ENCODE results near the gene ELN.

ELN gene

DNA sequence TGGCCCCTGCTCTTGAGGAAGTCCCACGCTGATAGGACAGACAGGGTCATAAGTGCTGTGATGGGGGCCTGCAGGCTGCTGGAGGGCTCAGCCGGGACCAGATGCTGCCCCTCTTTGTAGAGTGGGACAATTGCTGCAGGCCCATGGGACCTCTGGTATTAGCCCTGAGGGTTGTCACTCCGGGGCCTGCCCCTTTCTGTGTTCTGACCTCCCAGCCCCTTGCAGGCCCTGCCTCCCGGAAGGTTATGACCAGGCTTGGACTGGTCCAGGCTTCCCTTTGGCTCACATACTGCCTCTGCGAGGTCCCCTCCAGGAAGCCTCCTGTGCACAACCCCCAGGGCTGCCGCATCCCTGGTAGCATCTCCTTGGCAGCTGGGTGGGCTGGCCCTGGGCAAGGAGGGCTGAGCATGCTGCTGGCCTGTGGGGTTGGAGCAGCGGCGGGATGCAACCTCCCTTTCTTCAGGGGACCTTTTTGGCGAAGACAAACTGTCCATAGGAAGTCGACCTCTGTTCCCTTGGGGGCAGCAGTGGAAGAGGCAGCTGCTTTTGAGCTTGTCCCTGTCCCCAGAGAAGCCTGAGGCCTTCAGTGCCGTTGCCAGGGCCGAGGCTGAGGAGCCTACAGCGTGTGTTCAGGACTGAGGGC lies 64.5 kb downstream of the ELN start:
- no peak for TF ChIP-seq GATA3 (IDR thresholded peaks at IDR 0.05; ENCODE audit: low read depth, low read length)
- TF ChIP-seq GATA2 (IDR thresholded peaks at IDR 0.05; ENCODE audit: low read depth, low read length): no peak

DNA sequence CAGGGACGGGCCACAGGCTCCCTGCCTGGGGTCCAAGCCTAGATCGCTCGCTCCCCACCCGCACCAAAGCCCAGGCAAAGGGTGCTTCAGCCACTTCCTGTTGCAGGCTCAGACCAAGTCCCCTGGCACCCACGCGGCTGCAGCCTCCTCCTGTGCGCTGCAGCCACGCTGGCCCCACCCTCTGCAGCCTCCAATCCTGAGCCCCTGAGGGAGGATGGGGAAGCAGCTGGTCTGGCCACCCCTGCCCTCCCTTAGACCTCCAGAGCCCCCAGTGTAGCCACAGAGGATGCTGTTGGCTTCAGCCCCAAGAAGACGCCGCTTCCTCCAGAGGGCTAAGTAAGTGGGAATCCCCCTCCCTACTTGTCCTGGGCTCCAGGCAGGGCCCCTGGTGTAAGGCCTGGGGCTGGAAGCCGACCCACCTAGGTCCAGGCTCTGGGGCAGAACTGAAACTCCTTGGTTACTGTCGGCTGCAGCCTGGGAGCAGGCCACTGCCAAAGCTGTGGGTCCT lies 65.0 kb downstream of the ELN start:
- TF ChIP-seq GATA3 (IDR thresholded peaks at IDR 0.05; ENCODE audit: low read depth, low read length) (no peak), GATA2 (IDR thresholded peaks at IDR 0.05; ENCODE audit: low read depth, low read length) (no peak)

DNA sequence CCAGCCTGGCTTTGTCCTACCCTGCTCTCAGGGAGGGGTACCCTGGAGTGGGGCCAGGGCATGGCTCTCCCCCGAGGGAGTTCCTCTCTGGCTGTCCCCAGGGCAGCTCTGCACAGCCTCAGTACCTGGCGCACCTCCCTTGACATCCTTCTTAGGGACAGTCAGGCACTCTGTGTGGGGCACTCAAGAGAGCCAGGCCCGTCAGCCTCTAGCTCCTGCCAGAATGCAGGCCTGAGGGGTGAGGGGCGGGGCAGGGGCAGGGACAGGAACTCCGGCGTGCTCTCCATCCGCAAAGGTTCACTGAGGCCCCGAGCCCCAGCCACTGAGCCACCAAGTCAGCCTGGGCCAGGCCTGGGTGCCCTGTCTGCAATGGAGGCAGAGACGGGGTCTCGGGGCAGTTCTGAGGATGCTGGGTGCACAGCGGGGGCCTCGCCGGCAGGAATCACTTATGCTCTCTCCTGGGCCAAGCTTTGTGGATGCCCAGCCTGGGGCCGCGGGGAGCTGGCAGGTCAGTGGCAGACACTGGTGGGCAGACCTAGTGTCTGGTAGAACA lies 65.8 kb downstream of the ELN start:
- TF ChIP-seq GATA2 (IDR thresholded peaks at IDR 0.05; ENCODE audit: low read depth, low read length) (no peak), GATA3 (IDR thresholded peaks at IDR 0.05; ENCODE audit: low read depth, low read length) (no peak)

DNA sequence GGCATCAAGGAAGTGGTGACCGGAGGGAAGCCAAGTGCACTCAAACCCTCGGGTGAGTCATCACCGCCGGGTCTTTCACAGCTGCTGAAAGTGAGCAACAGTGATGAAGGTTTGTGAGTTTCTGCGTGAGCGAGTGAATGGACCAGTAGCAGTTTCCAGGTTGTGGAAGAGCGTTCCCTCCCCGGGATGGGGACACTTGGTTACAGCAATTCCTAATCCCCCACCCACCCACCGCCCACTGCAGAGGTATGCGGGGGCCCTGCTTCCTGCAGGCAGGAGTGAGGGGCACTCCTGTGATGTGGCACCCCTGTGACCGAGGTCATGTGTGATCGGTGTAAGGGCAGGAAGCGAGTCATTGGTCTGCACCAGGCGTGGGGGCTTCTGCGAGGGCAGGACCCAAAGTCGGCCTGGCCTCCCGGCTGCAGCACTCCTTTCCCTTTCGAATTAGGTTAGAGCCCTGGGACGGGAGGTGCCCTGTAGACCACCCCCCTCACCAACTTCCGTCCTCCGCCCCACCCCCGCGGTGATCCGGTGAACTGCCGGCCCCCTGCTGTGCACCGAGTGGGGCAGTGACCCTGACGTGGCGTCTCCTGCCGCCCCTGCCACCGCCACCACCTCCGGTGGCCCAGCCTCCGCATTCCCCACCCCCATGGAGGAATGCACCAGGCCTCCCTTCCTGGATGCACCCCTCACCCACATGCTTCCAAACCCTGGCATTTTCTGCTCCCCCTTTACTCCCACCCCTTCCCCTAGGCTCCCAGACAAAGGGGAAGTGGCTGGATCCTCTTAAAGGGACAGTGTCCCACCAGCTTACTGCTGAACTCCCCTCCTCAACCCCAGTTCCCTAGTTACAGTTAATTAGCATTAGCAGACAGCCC lies 66.5 kb downstream of the ELN start:
- TF ChIP-seq GATA3 (IDR thresholded peaks at IDR 0.05; ENCODE audit: low read depth, low read length): no peak

DNA sequence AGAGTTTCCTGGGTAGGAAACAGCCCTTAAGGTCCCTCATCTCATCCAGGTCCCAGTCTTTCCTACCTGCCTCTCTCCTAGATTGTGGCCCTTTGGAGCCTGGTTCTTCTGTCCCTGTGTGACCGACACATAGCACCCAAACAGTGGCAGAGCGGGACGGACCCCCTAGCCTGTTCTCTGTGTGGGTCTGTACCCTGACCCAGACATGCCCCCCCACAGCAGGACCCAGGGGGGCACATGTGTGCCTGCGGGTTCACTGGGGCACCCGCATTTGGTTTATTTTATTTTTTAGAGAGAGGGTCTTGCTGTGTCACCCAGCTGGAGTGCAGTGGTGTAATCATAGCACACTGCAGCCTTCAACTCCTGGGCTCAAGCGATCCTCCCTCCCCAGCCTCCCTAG lies 67.2 kb downstream of the ELN start:
- TF ChIP-seq GATA2 (IDR thresholded peaks at IDR 0.05; ENCODE audit: low read depth, low read length): no peak
- no peak for TF ChIP-seq GATA3 (IDR thresholded peaks at IDR 0.05; ENCODE audit: low read depth, low read length)

DNA sequence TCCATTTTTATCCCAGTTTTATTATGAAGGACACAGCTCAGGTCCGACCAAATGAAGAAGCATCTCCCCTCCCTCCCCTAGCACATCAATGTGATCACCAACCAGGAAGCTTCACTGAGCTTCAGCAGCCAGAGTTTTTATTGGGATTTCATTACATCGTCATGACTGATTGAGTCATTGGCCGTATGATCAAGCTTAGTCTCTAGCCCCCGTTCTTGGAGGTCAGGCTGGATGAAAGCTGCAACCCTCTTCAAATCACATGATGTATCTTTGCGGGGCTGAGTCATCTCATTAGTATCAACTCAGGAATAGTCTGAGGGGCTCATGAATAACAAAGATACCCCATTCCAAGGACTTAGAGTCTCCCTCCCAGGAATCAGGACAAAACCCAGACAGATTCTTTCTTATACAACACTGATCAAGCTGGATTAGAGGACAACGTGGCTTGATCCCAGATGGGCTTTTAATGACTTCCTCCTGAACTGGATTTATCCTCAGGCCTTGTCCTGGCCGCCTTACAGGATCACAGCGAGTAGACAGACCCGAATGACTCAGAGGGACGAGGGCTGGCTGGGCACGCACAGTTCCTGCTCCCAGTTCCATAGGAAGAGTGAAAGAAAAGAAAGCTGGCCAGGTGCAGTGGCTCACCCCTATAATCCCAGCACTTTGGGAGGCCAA lies 70.1 kb downstream of the ELN start:
- TF ChIP-seq GATA2 (IDR thresholded peaks at IDR 0.05; ENCODE audit: low read depth, low read length) (no peak), GATA3 (IDR thresholded peaks at IDR 0.05; ENCODE audit: low read depth, low read length) (no peak)

DNA sequence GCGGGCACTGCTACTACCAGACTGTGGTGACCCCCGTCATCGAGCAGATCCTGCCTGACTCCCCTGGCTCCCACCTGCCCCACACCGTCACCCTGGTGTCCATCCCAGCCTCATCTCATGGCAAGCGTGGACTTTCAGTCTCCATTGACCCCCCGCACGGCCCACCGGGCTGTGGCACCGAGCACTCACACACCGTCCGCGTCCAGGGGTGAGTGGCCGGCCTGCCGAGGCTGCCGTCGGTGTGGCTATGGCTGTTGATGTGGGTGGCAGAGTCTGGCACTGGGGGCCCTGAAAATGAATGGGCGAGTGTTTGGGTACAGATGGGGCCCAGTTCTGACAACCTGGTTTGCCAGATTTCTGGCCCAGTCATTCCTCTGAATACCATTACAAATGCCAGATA lies 71.1 kb downstream of the ELN start:
- TF ChIP-seq GATA3 (IDR thresholded peaks at IDR 0.05; ENCODE audit: low read depth, low read length): no peak
- no peak for TF ChIP-seq GATA2 (IDR thresholded peaks at IDR 0.05; ENCODE audit: low read depth, low read length)

DNA sequence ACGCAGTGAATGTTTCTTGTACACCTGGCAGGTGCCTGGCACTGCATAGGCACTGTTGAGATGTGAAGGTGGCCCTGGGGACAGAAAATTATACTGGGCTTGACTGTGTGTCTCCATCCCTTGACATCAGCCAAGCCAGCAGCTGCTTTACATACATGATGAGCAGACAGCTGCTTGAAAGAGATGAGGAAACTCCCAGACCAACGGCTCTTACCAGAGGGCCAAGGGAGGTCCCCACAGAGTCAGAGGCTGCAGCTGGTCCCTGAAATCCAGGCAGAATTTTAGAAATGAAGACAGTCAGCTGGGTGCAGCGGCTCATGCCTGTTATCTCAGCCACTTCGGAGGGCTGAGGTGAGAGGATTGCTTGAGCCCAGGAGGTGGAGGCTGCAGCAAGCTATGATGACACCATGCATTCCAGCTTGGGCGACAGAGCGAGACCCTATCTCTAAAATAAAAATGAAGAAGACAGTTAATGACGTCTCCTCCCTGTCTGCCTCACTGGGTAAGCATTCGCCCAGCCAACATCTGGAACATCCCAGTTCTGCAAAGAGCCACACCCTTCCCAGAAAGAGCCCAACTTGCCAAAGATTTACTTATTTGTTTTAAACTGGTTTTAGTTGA lies 73.2 kb downstream of the ELN start:
- TF ChIP-seq GATA3 (IDR thresholded peaks at IDR 0.05; ENCODE audit: low read depth, low read length): no peak

DNA sequence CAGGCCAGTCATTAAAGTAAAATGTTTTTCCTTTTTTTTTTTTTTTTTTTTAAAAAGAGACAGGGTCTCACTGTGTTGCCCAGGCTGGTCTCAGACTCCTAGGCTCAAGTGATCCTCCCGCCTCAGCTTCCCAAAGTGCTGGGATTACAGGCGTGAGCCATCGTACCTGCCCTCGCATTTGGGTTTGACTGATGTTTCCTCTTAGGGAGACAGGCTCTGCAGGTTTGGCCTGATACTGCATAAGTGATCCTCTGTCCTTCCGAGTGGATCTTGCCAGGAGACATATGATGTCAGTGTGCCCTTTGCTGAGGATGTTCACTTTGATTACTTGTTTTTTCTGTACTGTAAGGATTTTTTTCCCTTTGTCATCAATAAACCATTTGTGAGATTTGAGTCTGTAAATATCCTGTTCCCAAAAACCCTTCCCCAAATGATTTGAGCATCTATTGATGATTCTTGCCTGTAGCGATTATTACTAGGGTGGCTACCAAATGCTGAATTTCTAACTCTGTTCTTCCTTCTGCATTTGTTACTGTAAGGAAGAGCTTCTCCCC lies 75.3 kb downstream of the ELN start:
- TF ChIP-seq GATA2 (IDR thresholded peaks at IDR 0.05; ENCODE audit: low read depth, low read length) (no peak), GATA3 (IDR thresholded peaks at IDR 0.05; ENCODE audit: low read depth, low read length) (no peak)

DNA sequence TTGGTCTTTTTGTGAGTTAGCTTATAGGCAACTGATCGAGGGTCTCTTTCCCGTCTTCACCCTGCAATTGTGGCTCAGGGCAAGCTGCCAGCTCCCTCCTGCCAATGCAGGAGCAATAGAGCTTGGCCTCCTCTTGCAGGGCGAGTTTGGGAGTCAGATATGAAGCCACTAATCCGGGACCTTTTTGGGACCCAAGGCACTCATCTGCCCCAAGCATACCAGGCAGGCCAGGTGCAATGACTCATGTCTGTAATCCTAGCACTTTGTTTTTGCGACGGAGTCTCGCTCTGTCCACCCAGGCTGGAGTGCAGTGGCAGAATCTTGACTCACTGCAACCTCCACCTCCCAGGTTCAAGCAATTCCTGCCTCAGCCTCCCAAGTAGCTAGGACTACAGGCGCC lies 76.7 kb downstream of the ELN start:
- no peak for TF ChIP-seq GATA3 (IDR thresholded peaks at IDR 0.05; ENCODE audit: low read depth, low read length)

DNA sequence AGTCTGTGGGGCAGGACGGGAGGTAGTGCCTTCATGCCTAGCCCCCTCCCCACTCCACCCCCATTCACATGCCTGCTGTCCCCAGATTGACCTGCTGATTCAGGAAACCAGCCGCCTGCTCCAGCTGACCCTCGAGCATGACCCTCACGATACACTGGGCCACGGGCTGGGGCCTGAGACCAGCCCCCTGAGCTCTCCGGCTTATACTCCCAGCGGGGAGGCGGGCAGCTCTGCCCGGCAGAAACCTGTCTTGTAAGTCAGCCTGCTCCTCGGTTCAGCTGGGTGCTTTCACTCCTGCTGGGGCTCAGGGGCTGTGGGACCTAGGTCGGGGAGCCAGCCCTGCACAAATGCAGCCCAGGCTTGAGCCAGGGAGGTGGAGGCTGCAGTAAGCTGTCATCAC lies 78.0 kb downstream of the ELN start:
- TF ChIP-seq GATA2 (IDR thresholded peaks at IDR 0.05; ENCODE audit: low read depth, low read length) (no peak), GATA3 (IDR thresholded peaks at IDR 0.05; ENCODE audit: low read depth, low read length) (no peak)

DNA sequence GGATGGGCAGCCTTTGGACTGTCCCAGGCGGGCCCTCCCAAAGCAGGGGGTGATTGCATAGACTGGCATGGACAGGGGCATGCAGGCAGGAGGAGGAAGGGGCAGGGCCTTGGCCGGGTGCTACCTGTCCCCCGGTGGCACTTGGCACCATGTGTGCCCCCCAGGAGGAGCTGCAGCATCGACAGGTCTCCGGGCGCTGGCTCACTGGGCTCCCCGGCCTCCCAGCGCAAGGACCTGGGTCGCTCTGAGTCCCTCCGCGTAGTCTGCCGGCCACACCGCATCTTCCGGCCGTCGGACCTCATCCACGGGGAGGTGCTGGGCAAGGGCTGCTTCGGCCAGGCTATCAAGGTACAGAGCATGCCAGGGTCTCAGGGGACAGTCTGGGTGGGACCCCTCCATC lies 78.9 kb downstream of the ELN start:
- TF ChIP-seq GATA3 (IDR thresholded peaks at IDR 0.05; ENCODE audit: low read depth, low read length) (no peak), GATA2 (IDR thresholded peaks at IDR 0.05; ENCODE audit: low read depth, low read length) (no peak)

DNA sequence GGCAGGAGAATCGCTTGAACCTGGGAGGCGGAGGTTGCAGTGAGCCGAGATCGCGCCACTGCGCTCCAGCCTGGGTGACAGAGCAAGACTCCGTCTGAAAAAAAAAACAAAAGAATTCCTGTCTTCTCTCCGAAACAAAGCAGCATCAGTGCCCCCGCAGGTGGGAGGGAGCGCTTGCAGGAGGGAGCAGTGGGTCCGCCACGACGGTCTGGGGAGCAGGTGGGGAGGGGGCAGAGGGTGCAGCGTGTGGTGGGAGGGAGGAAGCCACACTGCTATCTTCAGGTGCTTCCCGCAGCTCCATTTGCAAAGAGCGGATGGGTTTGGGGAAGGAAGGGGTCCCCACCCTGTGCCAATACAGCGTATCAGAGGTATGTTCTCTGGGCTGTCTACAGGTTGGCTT lies 87.4 kb downstream of the ELN start:
- TF ChIP-seq GATA3 (IDR thresholded peaks at IDR 0.05; ENCODE audit: low read depth, low read length) (no peak), GATA2 (IDR thresholded peaks at IDR 0.05; ENCODE audit: low read depth, low read length) (no peak)

DNA sequence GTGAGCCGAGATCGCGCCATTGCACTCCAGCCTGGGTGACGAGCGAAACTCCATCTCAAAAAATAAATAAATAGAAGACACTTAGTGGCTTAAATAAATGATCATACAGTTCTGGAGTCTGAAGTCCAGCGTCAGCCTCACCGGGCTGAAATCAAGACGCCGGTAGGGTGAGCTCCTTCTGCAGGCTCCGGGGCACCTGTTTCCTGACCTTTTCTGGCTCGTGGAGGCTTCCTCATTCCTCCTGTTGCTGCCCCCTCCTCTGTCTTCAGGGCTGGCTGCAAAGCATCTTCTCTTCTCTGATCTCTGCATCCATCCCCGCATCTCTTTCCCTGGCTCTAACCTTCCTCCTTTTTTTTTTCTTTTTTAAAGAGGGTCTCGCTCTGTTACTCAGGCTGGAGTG lies 88.4 kb downstream of the ELN start:
- TF ChIP-seq GATA2 (IDR thresholded peaks at IDR 0.05; ENCODE audit: low read depth, low read length): no peak
- TF ChIP-seq GATA3 (IDR thresholded peaks at IDR 0.05; ENCODE audit: low read depth, low read length): no peak
